HG03354 (cell line): Measurements from ENCODE around the gene SF3B4.
"Not testable (repeated sequence)": the region's sequence is repeated elsewhere in the genome, so short reads cannot be mapped to it uniquely, and the experiment has no call there.

Experiments used
- ATAC-seq: cut with Tn5 transposase; IDR thresholded peaks from one replicate; pipeline ENCODE4 v1.9.1; 2021; ENCODE audit warnings: mild to moderate bottlenecking; ENCODE audit not compliant: unreplicated experiment, poor library complexity, severe bottlenecking

Gene SF3B4

GRCh38 chr1:149896575-149896974 lies 31.0 kb downstream of the SF3B4 start:
- ATAC-seq: no peak

GRCh38 chr1:149888999-149889289 lies 38.7 kb downstream of the SF3B4 start:
- no peak for ATAC-seq

GRCh38 chr1:149888247-149888998 lies 39.2 kb downstream of the SF3B4 start:
- peak; percentile 25 for ATAC-seq

GRCh38 chr1:149887456-149888246 lies 40.0 kb downstream of the SF3B4 start:
- peak; percentile 55 for ATAC-seq

- ATAC-seq: peak; percentile 0
Measured at GRCh38 chr1:149887196-149887455, 40.5 kb downstream of the SF3B4 start.

GRCh38 chr1:149886396-149887195 lies 41.0 kb downstream of the SF3B4 start:
- ATAC-seq: peak; percentile 58

GRCh38 chr1:149886121-149886395 lies 41.5 kb downstream of the SF3B4 start:
- ATAC-seq: not testable (repeated sequence)

GRCh38 chr1:149885339-149886120 lies 42.1 kb downstream of the SF3B4 start:
- ATAC-seq: no peak

- ATAC-seq: no peak
Measured at GRCh38 chr1:149884433-149885338, 42.9 kb downstream of the SF3B4 start.

GRCh38 chr1:149883598-149884247 lies 43.9 kb downstream of the SF3B4 start:
- no peak for ATAC-seq

- ATAC-seq: no peak
Measured at GRCh38 chr1:149881876-149882275, 45.7 kb downstream of the SF3B4 start.

- no peak for ATAC-seq
Measured at GRCh38 chr1:149879556-149879955, 48.0 kb downstream of the SF3B4 start.

GRCh38 chr1:149877211-149877946 lies 50.2 kb downstream of the SF3B4 start:
- ATAC-seq: no peak
